VCaP (cell line): Measurements from ENCODE around the gene DCDC1.

ENCODE experiments used
- H3K27ac ChIP-seq: fragments of 450-650 bp; 2 replicates; pipeline ENCODE4 v1.5.1; 2017
- TF ChIP-seq, protein P1 (sequence below): fragments of 450-650 bp; conservative IDR thresholded peaks from 2 replicates; pipeline ENCODE4 v1.5.1; 2017; ENCODE audit warnings: mild to moderate bottlenecking, moderate library complexity

Gene DCDC1

DNA sequence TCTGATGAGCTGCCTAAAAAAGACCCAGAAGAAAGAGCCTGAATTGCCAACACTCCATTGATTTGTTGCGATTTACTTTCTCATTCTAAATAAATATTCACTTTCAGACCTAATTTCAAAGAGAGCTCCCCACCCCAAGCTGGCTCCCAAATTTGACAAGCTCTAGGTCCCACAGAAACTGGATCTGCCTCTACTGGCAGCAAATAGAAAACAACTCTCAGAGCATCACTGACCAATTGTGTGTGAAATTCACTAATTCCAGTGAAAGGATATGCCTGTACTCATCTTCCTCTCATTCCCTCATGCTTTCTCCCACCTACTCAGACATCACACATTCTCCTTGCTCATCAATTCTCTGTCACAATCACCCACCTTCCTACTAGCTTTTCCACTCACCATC lies 249.1 kb downstream of the DCDC1 start:
- TF ChIP-seq, protein P1, sequence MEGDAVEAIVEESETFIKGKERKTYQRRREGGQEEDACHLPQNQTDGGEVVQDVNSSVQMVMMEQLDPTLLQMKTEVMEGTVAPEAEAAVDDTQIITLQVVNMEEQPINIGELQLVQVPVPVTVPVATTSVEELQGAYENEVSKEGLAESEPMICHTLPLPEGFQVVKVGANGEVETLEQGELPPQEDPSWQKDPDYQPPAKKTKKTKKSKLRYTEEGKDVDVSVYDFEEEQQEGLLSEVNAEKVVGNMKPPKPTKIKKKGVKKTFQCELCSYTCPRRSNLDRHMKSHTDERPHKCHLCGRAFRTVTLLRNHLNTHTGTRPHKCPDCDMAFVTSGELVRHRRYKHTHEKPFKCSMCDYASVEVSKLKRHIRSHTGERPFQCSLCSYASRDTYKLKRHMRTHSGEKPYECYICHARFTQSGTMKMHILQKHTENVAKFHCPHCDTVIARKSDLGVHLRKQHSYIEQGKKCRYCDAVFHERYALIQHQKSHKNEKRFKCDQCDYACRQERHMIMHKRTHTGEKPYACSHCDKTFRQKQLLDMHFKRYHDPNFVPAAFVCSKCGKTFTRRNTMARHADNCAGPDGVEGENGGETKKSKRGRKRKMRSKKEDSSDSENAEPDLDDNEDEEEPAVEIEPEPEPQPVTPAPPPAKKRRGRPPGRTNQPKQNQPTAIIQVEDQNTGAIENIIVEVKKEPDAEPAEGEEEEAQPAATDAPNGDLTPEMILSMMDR: no peak
- H3K27ac ChIP-seq: no peak overlapping the region

DNA sequence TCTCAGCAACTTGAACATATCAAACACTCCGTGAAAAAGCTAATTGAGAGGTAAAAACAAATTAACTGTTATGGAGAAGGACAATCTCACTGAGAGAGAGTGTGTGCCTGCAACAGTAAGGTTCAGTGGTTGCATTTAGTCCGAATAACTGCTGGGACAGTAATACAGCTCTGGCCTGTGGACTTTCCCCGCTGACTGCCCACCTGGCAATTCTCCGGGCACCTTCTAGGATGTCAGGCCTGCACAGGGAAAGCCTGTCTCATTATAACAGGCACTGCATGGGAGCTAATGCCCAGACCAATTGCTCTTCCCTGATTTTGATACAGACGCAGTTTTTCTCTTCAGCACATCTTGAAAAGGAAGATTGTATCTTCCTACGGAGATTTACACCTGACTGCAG lies 251.0 kb downstream of the DCDC1 start:
- TF ChIP-seq, protein P1: no peak
- H3K27ac ChIP-seq: no peak overlapping the region

DNA sequence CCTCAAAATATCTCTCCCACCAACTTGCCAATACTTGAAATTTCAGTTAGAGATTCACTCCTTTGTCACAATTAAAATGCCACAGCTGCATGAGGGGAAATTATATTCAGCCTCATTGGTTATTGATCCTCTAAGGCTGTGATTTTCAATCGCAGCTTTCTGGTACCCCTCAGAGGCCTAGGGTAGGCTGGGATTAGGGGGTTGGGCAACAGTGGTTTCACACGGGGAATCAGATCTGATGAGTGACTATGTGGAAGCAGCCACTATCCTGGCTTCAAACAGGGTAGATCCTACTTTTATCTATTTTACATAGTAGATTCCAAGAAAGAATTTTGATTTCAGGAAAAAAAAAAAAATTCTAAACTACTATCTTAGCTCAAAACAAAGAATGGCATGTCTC lies 252.5 kb downstream of the DCDC1 start:
- no peak overlapping the region for H3K27ac ChIP-seq
- TF ChIP-seq, protein P1: no peak

DNA sequence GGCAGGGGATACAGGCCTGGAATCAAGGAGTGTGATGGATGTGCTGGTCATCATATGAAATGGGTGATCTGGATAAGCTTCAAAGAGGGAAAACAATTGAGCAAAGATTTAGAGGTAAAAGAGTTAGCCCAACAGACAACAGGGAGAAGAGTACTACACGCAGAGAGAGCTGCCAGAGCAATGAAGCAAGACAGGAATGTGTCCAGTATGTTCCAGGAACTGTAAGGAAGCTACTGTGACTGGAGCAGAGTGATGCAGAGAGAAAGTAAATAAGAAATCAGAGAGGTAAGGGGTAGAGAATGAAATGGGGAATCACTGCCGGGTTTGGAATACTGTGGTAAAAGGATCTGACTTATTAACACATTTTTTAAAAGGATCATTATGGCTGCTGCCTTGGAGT lies 255.1 kb downstream of the DCDC1 start:
- TF ChIP-seq, protein P1: no peak
- H3K27ac ChIP-seq: peak overlapping the region; percentile 14; the same call in 1 of the 2 replicates

DNA sequence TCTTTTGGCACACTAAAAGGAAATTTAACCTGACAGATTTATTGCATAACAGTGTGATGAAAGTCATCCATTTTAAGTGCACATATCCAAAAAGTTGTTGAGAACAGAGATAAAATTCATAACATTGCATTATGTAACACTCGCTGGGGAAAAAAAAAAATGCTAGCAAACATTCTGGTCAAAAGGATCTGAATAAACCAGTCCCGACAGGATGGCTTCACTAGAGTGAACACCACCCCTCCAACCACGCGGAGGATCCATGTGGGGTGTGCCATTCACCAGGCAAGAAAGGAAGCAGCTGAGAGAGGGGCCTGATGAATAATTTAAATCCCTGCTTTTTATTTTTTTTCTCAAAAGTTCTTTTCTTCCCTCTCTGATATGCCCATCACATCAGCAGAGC lies 258.7 kb downstream of the DCDC1 start:
- TF ChIP-seq, protein P1: no peak
- no peak overlapping the region for H3K27ac ChIP-seq

DNA sequence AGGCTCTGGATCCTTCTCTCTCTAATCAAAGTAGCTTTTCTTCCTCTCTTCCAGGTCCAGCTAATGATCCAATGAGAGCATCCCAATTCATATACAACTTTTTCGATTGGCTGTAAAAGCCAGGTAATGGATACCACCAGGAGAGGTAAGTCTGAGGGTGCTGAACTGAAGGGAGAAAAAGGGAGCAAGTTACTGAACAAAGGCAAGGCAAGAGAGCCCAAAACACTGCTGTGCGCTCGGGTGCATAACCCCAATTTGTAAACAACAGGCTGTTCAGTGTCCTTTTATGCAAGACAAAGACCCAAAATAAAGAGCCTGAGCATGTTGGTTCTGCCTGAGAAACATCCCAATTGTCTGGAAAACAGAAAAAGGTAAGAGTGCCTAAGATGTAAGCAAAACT lies 260.1 kb downstream of the DCDC1 start:
- H3K27ac ChIP-seq: no peak overlapping the region
- TF ChIP-seq, protein P1: no peak

GRCh38 chr11:31107649-31108048 lies 261.9 kb downstream of the DCDC1 start:
- TF ChIP-seq, protein P1: no peak
- no peak overlapping the region for H3K27ac ChIP-seq
